Stimulated activated CD8-positive, alpha-beta memory T cell treated with anti-CD3 and anti-CD28 coated beads, Interleukin-4, amount 100 ng/mL, for 1 hour (primary cell): ENCODE data around the gene SPATA6L.
"Not testable (repeated sequence)": the region's sequence is repeated elsewhere in the genome, so short reads cannot be mapped to it uniquely, and the experiment has no call there.

Experiments
- DNase-seq, 2 donors: peaks; one replicate each; pipeline ENCODE4 v3.0.0-alpha.2; 2020; ENCODE audit warnings: low read depth in 2 of 2, low spot score in 1 of 2

The SPATA6L gene

GRCh38 chr9:4638968-4639367 is 27.3 kb downstream of the SPATA6L start:
- no peak for DNase-seq

GRCh38 chr9:4630836-4631235 is 35.4 kb downstream of the SPATA6L start:
- DNase-seq: no peak

GRCh38 chr9:4622016-4622415 is 44.3 kb downstream of the SPATA6L start:
- no peak for DNase-seq

GRCh38 chr9:4620881-4621555 is 45.3 kb downstream of the SPATA6L start:
- no peak for DNase-seq

GRCh38 chr9:4620057-4620765 is 46.1 kb downstream of the SPATA6L start:
- no peak for DNase-seq

- no peak for DNase-seq
These were observed 47.6 kb downstream of the SPATA6L start for GRCh38 chr9:4618700-4619099.

GRCh38 chr9:4617752-4618151 is 48.5 kb downstream of the SPATA6L start:
- DNase-seq: no peak

- no peak for DNase-seq
These were observed 50.5 kb downstream of the SPATA6L start for GRCh38 chr9:4615778-4616177.

- no peak for DNase-seq
These were observed 51.0 kb downstream of the SPATA6L start for GRCh38 chr9:4615251-4615650.

GRCh38 chr9:4614627-4615026 is 51.7 kb downstream of the SPATA6L start:
- DNase-seq: no peak

- not testable (repeated sequence) for DNase-seq
These were observed 60.2 kb downstream of the SPATA6L start for GRCh38 chr9:4606033-4606432.

GRCh38 chr9:4604678-4605095 is 61.6 kb downstream of the SPATA6L start:
- DNase-seq: peak; percentile 16 to 34

GRCh38 chr9:4603830-4604229 is 62.5 kb downstream of the SPATA6L start:
- DNase-seq: no peak

- DNase-seq: no peak
These were observed 65.9 kb downstream of the SPATA6L start for GRCh38 chr9:4600368-4600767.

- DNase-seq: peak in 1 of 2 donors; percentile 27
These were observed 69.9 kb downstream of the SPATA6L start for GRCh38 chr9:4596165-4596922.

- no peak for DNase-seq
These were observed 71.3 kb downstream of the SPATA6L start for GRCh38 chr9:4594994-4595393.

GRCh38 chr9:4594545-4594944 is 71.7 kb downstream of the SPATA6L start:
- no peak for DNase-seq

GRCh38 chr9:4592886-4593285 is 73.4 kb downstream of the SPATA6L start:
- no peak for DNase-seq

- DNase-seq: no peak
These were observed 74.0 kb downstream of the SPATA6L start for GRCh38 chr9:4592295-4592694.

- DNase-seq: no peak
These were observed 75.2 kb downstream of the SPATA6L start for GRCh38 chr9:4591123-4591500.

GRCh38 chr9:4590430-4591122 is 75.7 kb downstream of the SPATA6L start:
- no peak for DNase-seq
